GM21717 (cell line): ENCODE results near the gene CCL26.
A peak's percentile ranks its signal among the peaks of the same experiment; 100 is the strongest.
"Not testable (repeated sequence)": the region's sequence is repeated elsewhere in the genome, so short reads cannot be mapped to it uniquely, and the experiment has no call there.

Experiments used
- ATAC-seq: cut with Tn5 transposase; IDR thresholded peaks from one replicate; pipeline ENCODE4 v1.9.1; 2021; ENCODE audit warnings: mild to moderate bottlenecking, moderate library complexity; ENCODE audit not compliant: unreplicated experiment

CCL26 gene

GRCh38 chr7:75739796-75740672 is 32.0 kb downstream of the CCL26 start:
- peak; percentile 27 for ATAC-seq

GRCh38 chr7:75738975-75739795 is 32.8 kb downstream of the CCL26 start:
- peak; percentile 91 for ATAC-seq

- peak; percentile 11 for ATAC-seq
Measured at GRCh38 chr7:75738604-75738974, 33.4 kb downstream of the CCL26 start, which contains the start of gene HIP1. Gene HIP1 (minus strand): TSS chr7:75738941. CDS start chr7:75738920, 21 bp downstream.

GRCh38 chr7:75737856-75738603 is 34.0 kb downstream of the CCL26 start:
- ATAC-seq, result no peak

- ATAC-seq, result no peak
Measured at GRCh38 chr7:75735581-75736350, 36.2 kb downstream of the CCL26 start.

- ATAC-seq, result no peak
Measured at GRCh38 chr7:75734586-75735458, 37.2 kb downstream of the CCL26 start.

GRCh38 chr7:75732764-75733630 is 39.0 kb downstream of the CCL26 start:
- ATAC-seq, result no peak

- no peak for ATAC-seq
Measured at GRCh38 chr7:75732016-75732521, 39.9 kb downstream of the CCL26 start.

- ATAC-seq, result no peak
Measured at GRCh38 chr7:75729851-75730274, 42.1 kb downstream of the CCL26 start.

- no peak for ATAC-seq
Measured at GRCh38 chr7:75727881-75728593, 44.0 kb downstream of the CCL26 start.

GRCh38 chr7:75727351-75727750 is 44.7 kb downstream of the CCL26 start:
- not testable (repeated sequence) for ATAC-seq

- no peak for ATAC-seq
Measured at GRCh38 chr7:75725306-75725705, 46.7 kb downstream of the CCL26 start.

- ATAC-seq, result no peak
Measured at GRCh38 chr7:75723444-75723843, 48.6 kb downstream of the CCL26 start.

GRCh38 chr7:75722373-75722772 is 49.6 kb downstream of the CCL26 start:
- ATAC-seq, result no peak

GRCh38 chr7:75721922-75722321 is 50.1 kb downstream of the CCL26 start:
- not testable (repeated sequence) for ATAC-seq

GRCh38 chr7:75721426-75721825 is 50.6 kb downstream of the CCL26 start:
- ATAC-seq, result no peak

- no peak for ATAC-seq
Measured at GRCh38 chr7:75719626-75720025, 52.4 kb downstream of the CCL26 start.
